Kidney epithelial cell (primary cell): ENCODE data around the gene CPA2. TPM values are rescaled to one million over a fixed set of nuclear protein-coding genes. Genes with fewer than 3 reads are reported as not detected.

Source experiments
- DNase-seq: peaks from one replicate; pipeline ENCODE4 v3.0.0-alpha.2; 2010; ENCODE audit warnings: low read depth
- H3K27me3 ChIP-seq: 2 replicates; pipeline ENCODE4 v1.6.0; 2011; ENCODE audit warnings: low read length; ENCODE audit not compliant: control insufficient read depth, insufficient read depth
- H3K36me3 ChIP-seq: 2 replicates; pipeline ENCODE4 v1.5.1; 2011; ENCODE audit warnings: low read length; ENCODE audit not compliant: control insufficient read depth, insufficient read depth
- H3K4me3 ChIP-seq: 2 replicates; pipeline ENCODE4 v1.5.1; 2011; ENCODE audit warnings: low read depth, mild to moderate bottlenecking, control low read depth, low read length
- total RNA-seq: library from RNA; depleted of rRNA; stranded (reverse); fragments of >200 nt; gene quantifications from 2 replicates; pipeline ENCODE4 v1.2.3, GENCODE V29; 2015
- TF ChIP-seq, protein P1 (sequence below): IDR thresholded peaks from 2 replicates; pipeline ENCODE4 v1.5.1; 2011; ENCODE audit warnings: mild to moderate bottlenecking, moderate library complexity, low read length, control low read depth, inconsistent platforms; ENCODE audit not compliant: insufficient read depth, poor library complexity, severe bottlenecking

CPA2 gene
- total RNA-seq, 1 donor from 2014 or later = not detected

DNA sequence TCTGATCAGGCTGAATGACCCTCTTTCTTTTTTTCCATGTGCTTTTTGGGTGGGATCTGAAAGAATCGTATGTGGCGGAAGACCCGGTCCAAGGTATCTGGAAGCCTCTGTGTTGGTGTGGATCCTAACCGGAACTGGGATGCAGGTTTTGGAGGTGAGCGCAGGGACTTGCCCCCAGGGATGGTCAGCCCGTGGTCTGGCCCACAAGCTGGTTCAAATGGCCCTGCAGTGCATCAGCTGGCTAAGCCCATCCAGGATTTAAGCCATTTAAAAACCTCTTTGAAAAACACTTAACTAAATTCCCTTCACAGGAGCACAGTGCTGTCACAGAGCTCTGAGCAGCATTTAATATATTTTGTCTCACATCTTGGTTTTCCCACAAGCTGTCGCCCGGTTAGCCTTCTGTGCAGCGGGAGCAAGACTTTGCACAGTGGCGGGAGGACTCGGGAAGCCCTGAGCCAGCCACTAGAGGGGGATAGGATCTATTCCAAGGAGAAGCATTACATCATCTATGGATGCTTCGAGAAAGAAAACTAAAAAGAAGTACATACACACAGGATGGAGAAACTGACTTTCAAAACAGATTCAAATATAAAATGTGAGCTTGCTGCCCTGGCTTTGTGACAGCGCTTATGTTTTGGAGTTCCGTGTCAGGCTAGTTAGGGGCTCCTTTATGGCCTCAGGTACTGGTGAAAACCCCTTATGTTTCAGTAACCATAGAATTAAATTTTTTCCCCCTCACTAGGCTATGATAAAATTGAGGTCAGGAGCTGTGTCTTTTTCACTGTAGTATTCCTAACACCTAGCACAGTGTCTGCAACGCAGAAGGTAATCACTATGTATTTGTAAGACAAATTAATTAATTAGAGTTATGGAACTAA, 11.3 kb downstream of the CPA2 start:
- Histone ChIP-seq H3K36me3 (no peaks in the 10 kb centered on the region), H3K4me3 (no peak overlapping the region), H3K27me3 (no peaks in the 10 kb centered on the region)
- TF ChIP-seq, protein P1, sequence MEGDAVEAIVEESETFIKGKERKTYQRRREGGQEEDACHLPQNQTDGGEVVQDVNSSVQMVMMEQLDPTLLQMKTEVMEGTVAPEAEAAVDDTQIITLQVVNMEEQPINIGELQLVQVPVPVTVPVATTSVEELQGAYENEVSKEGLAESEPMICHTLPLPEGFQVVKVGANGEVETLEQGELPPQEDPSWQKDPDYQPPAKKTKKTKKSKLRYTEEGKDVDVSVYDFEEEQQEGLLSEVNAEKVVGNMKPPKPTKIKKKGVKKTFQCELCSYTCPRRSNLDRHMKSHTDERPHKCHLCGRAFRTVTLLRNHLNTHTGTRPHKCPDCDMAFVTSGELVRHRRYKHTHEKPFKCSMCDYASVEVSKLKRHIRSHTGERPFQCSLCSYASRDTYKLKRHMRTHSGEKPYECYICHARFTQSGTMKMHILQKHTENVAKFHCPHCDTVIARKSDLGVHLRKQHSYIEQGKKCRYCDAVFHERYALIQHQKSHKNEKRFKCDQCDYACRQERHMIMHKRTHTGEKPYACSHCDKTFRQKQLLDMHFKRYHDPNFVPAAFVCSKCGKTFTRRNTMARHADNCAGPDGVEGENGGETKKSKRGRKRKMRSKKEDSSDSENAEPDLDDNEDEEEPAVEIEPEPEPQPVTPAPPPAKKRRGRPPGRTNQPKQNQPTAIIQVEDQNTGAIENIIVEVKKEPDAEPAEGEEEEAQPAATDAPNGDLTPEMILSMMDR = peak; percentile 60
- no peak for DNase-seq

DNA sequence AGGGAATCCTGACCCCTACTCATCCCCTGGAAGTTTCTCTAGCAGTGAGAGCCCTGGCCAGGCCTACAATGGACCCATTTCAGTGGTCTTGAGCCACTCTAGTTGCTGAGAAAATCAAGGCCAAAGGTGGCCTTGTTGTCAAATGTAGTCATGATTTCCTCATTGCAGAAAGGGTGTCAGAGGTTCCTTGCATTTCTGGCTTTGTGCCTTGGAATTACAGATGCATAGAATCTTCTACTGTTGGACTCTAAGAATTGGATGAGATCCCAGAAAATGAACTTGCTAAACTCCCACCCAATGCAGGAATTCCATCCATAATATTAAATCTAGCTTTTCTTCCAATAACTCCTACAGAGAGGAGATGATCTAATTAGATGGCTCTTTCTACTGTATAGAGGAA, 12.2 kb downstream of the CPA2 start:
- TF ChIP-seq, protein P1 = no peak
- no peak for DNase-seq

DNA sequence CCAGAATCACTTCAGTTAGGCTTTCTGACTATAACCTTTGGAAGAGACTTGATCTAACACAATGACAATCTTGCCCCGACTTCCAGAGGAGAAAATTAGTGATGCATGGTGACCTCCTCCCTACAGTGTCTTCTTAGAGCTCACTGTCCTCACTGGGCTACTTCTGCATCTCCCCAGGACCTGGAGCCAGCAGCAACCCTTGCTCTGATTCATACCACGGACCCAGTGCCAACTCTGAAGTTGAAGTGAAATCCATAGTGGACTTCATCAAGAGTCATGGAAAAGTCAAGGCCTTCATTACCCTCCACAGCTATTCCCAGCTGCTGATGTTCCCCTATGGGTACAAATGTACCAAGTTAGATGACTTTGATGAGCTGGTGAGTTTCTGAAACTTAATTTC, 12.6 kb downstream of the CPA2 start:
- Histone ChIP-seq H3K36me3 (no peaks in the 10 kb centered on the region), H3K27me3 (no peaks in the 10 kb centered on the region), H3K4me3 (no peak overlapping the region)
- TF ChIP-seq, protein P1 = no peak
- DNase-seq = no peak

More for the DNA sequence above, 12.2 kb downstream of the CPA2 start:
- Histone ChIP-seq H3K4me3 (no peak overlapping the region), H3K27me3 (no peaks in the 10 kb centered on the region), H3K36me3 (no peaks in the 10 kb centered on the region)

DNA sequence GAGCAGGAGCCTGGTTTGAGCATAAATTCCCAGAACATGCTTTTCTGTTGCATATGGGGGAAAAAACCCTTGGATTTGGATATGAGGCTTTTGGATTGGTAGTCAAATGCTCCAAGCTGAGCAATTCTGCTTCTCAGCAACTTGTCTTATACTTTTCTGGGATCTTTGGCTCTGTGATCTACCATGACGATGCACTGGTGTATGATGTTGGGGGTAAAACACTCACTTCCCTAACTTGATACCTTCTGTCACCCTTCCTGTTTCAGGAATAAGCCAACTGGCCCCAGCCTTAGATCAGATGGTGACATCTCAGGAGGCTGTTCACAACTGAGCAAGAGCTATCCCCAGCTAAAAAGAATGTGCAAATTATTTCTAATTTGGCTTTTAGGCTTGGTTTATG, 13.2 kb downstream of the CPA2 start:
- H3K4me3 ChIP-seq = no peak overlapping the region
- H3K27me3 ChIP-seq = no peaks in the 10 kb centered on the region
- TF ChIP-seq, protein P1 = no peak
- no peak for DNase-seq
- H3K36me3 ChIP-seq = no peaks in the 10 kb centered on the region

DNA sequence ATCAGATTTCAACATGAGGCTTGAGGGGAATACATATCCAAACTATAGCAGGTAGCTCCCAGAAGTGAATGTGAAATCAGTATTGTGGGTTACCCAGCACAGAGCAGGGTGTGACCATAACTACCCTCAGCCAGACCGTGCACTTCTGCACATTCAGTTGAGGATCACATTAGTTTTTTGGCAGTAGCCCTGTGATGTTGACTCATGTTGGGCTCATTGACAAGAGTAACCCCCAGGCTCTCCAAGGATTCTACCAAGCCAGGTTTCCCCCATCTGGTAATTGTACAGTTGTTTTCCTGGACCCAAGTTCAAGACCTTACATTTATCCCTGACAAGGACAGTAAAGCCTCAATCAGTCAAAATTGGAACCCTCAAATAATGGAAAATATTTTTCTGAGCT, 14.6 kb downstream of the CPA2 start:
- TF ChIP-seq, protein P1 = no peak
- no peak for DNase-seq
- H3K36me3 ChIP-seq = no peaks in the 10 kb centered on the region
- no peaks in the 10 kb centered on the region for H3K27me3 ChIP-seq
- H3K4me3 ChIP-seq = no peak overlapping the region

DNA sequence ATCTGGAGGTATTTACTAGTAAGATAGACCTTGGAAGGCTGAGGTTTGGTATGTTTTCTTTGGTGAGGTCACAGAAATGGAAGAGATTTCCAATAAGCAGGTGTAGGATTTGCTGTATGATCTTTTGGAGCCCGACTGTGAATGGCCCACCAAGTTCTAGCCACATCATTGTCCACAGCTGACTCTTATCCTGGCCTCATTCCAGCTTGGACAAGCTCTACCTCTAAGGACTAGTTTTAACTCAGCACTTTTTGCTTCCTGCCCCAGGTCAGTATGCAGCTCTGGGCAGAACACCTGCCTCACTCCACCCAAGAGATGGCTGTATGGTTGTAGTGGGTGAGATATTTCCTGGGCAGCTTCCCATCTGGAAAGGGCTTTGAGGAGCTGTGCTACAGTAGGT, 20.2 kb downstream of the CPA2 start:
- no peaks in the 10 kb centered on the region for H3K36me3 ChIP-seq
- TF ChIP-seq, protein P1 = no peak
- H3K27me3 ChIP-seq = no peaks in the 10 kb centered on the region
- no peak for DNase-seq
- no peak overlapping the region for H3K4me3 ChIP-seq
